HG02852 (cell line): ENCODE results near the gene MLH3.
A peak's percentile ranks its signal among the peaks of the same experiment; 100 is the strongest.
"Not testable (repeated sequence)": the region's sequence is repeated elsewhere in the genome, so short reads cannot be mapped to it uniquely, and the experiment has no call there.

Source experiments
- ATAC-seq: cut with Tn5 transposase; IDR thresholded peaks from one replicate; pipeline ENCODE4 v1.9.1; 2021; ENCODE audit warnings: mild to moderate bottlenecking, moderate library complexity; ENCODE audit not compliant: unreplicated experiment

Gene MLH3

GRCh38 chr14:75032939-75033338 lies 18.3 kb downstream of the MLH3 start:
- no peak for ATAC-seq

- no peak for ATAC-seq
Observed at GRCh38 chr14:75030147-75030546, 21.1 kb downstream of the MLH3 start.

GRCh38 chr14:75025876-75026275 lies 25.4 kb downstream of the MLH3 start:
- ATAC-seq, result no peak

- no peak for ATAC-seq
Observed at GRCh38 chr14:75025082-75025481, 26.2 kb downstream of the MLH3 start.

GRCh38 chr14:75023108-75023507 lies 28.2 kb downstream of the MLH3 start:
- ATAC-seq, result no peak

GRCh38 chr14:75022655-75023054 lies 28.6 kb downstream of the MLH3 start:
- ATAC-seq, result no peak

- no peak for ATAC-seq
Observed at GRCh38 chr14:75018694-75019093, 32.6 kb downstream of the MLH3 start.

- ATAC-seq, result no peak
Observed at GRCh38 chr14:75016815-75017214, 34.5 kb downstream of the MLH3 start.

GRCh38 chr14:75015496-75015895 lies 35.8 kb downstream of the MLH3 start:
- no peak for ATAC-seq

GRCh38 chr14:75013290-75013689 lies 38.0 kb downstream of the MLH3 start:
- ATAC-seq, result no peak

GRCh38 chr14:75011356-75011994 lies 39.8 kb downstream of the MLH3 start:
- no peak for ATAC-seq

- no peak for ATAC-seq
Observed at GRCh38 chr14:75010472-75011093, 40.7 kb downstream of the MLH3 start.

GRCh38 chr14:75009176-75009575 lies 42.1 kb downstream of the MLH3 start:
- no peak for ATAC-seq

GRCh38 chr14:75005357-75005756 lies 45.9 kb downstream of the MLH3 start:
- no peak for ATAC-seq

GRCh38 chr14:75003250-75004027 lies 47.8 kb downstream of the MLH3 start:
- ATAC-seq, result no peak

- ATAC-seq, result peak; percentile 97
Observed at GRCh38 chr14:75002392-75003249, 48.6 kb downstream of the MLH3 start, which contains the start of gene EIF2B2. TSS of gene EIF2B2 (plus strand) at chr14:75002921. CDS start at chr14:75002991, 70 bp downstream.

GRCh38 chr14:75001899-75002298 lies 49.4 kb downstream of the MLH3 start:
- ATAC-seq, result no peak

- no peak for ATAC-seq
Observed at GRCh38 chr14:75001261-75001660, 50.0 kb downstream of the MLH3 start.

GRCh38 chr14:74995781-74996180 lies 55.5 kb downstream of the MLH3 start:
- not testable (repeated sequence) for ATAC-seq

GRCh38 chr14:74994182-74994581 lies 57.1 kb downstream of the MLH3 start:
- not testable (repeated sequence) for ATAC-seq

GRCh38 chr14:74988993-74989392 lies 62.3 kb downstream of the MLH3 start:
- no peak for ATAC-seq
